HepG2 (cell line): ENCODE data around the gene CAND2.

Source experiments
- FOXK2 ChIP-seq: fragments of 450-650 bp; IDR thresholded peaks from 2 replicates; pipeline ENCODE4 v1.6.1; 2016
- GPN1 ChIP-seq: sonication (generic); formaldehyde crosslinking; IDR thresholded peaks from 2 replicates; pipeline ENCODE4 v1.5.1; 2020; ENCODE audit warnings: missing genetic modification reagents, borderline replicate concordance
- ISL2 ChIP-seq: sonication (generic); formaldehyde crosslinking; IDR thresholded peaks from 2 replicates; pipeline ENCODE4 v1.5.0; 2020; ENCODE audit warnings: missing genetic modification reagents
- NFATC3 ChIP-seq: sonication (generic); formaldehyde crosslinking; IDR thresholded peaks from 2 replicates; pipeline ENCODE4 v1.5.1; 2020; ENCODE audit warnings: mild to moderate bottlenecking, missing genetic modification reagents
- NR2F2 ChIP-seq: IDR thresholded peaks from 2 replicates; pipeline ENCODE4 v1.6.1; 2012; ENCODE audit warnings: low read depth, inconsistent platforms, borderline replicate concordance
- TMF1 ChIP-seq: sonication (generic); formaldehyde crosslinking; IDR thresholded peaks from 2 replicates; pipeline ENCODE4 v1.8.1; 2022; ENCODE audit warnings: low read depth, missing genetic modification reagents
- ZBTB38 ChIP-seq: sonication (generic); formaldehyde crosslinking; IDR thresholded peaks from 2 replicates; pipeline ENCODE4 v1.5.1; 2020; ENCODE audit warnings: mild to moderate bottlenecking, missing genetic modification reagents
- ZNF432 ChIP-seq: sonication (generic); formaldehyde crosslinking; IDR thresholded peaks from 2 replicates; pipeline ENCODE4 v1.5.0; 2020; ENCODE audit warnings: missing genetic modification reagents, mild to moderate bottlenecking, borderline replicate concordance
- TF ChIP-seq, protein P1 (sequence below): conservative IDR thresholded peaks from 2 replicates; pipeline ENCODE4 v1.6.1; 2018; ENCODE audit warnings: missing genetic modification reagents
- TF ChIP-seq, protein P2 (sequence below): sonication (generic); formaldehyde crosslinking; IDR thresholded peaks from 2 replicates; pipeline ENCODE4 v1.8.1; 2022; ENCODE audit warnings: mild to moderate bottlenecking, missing genetic modification reagents

DNA sequence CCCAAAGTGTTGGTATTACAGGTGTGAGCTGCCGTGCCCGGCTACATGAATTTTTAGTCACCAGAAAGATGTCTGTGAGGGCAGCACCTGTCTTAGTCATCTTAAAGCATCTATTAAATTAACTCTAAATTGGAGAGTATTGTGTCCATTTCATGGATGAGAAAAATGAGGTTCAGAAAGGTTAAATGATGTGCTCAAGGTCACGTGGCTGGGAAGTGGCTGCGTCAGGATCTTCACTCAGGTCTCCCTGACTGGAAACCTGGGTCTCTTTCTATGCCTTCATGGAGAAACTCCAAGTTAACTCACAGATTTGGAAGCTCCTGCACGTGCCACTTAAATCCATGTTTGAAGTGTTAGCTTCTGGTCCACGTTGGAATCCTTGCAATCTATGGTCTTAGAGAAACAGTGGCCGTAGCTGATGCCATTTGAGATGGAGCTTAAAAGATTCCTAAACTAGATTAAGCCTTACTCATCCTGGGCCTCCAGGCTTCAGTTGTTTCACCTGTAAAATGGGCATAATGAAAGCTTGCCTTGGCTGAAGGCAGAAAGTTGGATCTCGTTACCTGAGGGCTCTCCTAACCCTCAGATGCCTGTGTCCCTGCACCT is 32.2 kb upstream of the CAND2 start:
- TF ChIP-seq ZNF432 (CRISPR knock-in tag) (no peak), GPN1 (CRISPR knock-in tag) (no peak), ISL2 (CRISPR knock-in tag) (no peak), FOXK2 (no peak), TMF1 (CRISPR knock-in tag) (no peak), ZBTB38 (no peak), NR2F2 (no peak), NFATC3 (CRISPR knock-in tag) (no peak)
- TF ChIP-seq, protein P1, sequence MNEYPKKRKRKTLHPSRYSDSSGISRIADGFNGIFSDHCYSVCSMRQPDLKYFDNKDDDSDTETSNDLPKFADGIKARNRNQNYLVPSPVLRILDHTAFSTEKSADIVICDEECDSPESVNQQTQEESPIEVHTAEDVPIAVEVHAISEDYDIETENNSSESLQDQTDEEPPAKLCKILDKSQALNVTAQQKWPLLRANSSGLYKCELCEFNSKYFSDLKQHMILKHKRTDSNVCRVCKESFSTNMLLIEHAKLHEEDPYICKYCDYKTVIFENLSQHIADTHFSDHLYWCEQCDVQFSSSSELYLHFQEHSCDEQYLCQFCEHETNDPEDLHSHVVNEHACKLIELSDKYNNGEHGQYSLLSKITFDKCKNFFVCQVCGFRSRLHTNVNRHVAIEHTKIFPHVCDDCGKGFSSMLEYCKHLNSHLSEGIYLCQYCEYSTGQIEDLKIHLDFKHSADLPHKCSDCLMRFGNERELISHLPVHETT (CRISPR knock-in tag): no peak
- TF ChIP-seq, protein P2, sequence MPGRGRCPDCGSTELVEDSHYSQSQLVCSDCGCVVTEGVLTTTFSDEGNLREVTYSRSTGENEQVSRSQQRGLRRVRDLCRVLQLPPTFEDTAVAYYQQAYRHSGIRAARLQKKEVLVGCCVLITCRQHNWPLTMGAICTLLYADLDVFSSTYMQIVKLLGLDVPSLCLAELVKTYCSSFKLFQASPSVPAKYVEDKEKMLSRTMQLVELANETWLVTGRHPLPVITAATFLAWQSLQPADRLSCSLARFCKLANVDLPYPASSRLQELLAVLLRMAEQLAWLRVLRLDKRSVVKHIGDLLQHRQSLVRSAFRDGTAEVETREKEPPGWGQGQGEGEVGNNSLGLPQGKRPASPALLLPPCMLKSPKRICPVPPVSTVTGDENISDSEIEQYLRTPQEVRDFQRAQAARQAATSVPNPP (CRISPR knock-in tag): no peak
